Measurements from ENCODE around the gene ATOSB.
A peak's percentile ranks its signal among the peaks of the same experiment; 100 is the strongest.
"Not testable (repeated sequence)": the region's sequence is repeated elsewhere in the genome, so short reads cannot be mapped to it uniquely, and the experiment has no call there.

ATOSB gene

GRCh38 chr9:35115680-35116538 is at the start of gene ATOSB:
ATOSB (minus strand) TSS chr9:35115862; CDS start chr9:35108274, 7,588 bp downstream.
- Mint-ChIP-seq H3K9me3 (no peaks in the 10 kb centered on the region), H3K27ac (peak within 1 kb of the TSS; percentile 93), H3K4me1 (ENCODE audit: low read depth) (peaks cover 43% of the 10 kb centered on the region), H3K27me3 (ENCODE audit: low read depth) (no peaks in the 10 kb centered on the region), H3K4me3 (peak within 1 kb of the TSS; percentile 99), H3K36me3 (ENCODE audit: low read depth) (peaks cover 4% of the 10 kb centered on the region)
- peak; percentile 92 for DNase-seq (ENCODE audit: low spot score)

- Mint-ChIP-seq H3K4me3 (no peak overlapping the region), H3K4me1 (ENCODE audit: low read depth) (peaks cover 8% of the 10 kb centered on the region), H3K9me3 (no peaks in the 10 kb centered on the region), H3K27ac (no peak overlapping the region), H3K27me3 (ENCODE audit: low read depth) (peaks cover 26% of the 10 kb centered on the region), H3K36me3 (ENCODE audit: low read depth) (no peaks in the 10 kb centered on the region)
- no peak for DNase-seq (ENCODE audit: low spot score)
Observed at GRCh38 chr9:35164711-35165110, 49.0 kb upstream of the ATOSB start.

GRCh38 chr9:35163413-35163812 is 47.8 kb upstream of the ATOSB start:
- Mint-ChIP-seq H3K9me3 (no peaks in the 10 kb centered on the region), H3K36me3 (ENCODE audit: low read depth) (no peaks in the 10 kb centered on the region), H3K27me3 (ENCODE audit: low read depth) (peaks cover 26% of the 10 kb centered on the region), H3K4me1 (ENCODE audit: low read depth) (peaks cover 9% of the 10 kb centered on the region), H3K27ac (no peak overlapping the region), H3K4me3 (peak overlapping the region; percentile 92)
- DNase-seq (ENCODE audit: low spot score), result no peak

GRCh38 chr9:35162605-35163315 is 47.1 kb upstream of the ATOSB start:
- no peak overlapping the region for H3K27ac Mint-ChIP-seq
- no peak for DNase-seq (ENCODE audit: low spot score)
- peaks cover 9% of the 10 kb centered on the region for H3K4me1 Mint-ChIP-seq (ENCODE audit: low read depth)
- peak overlapping the region; percentile 92 for H3K4me3 Mint-ChIP-seq
- peaks cover 26% of the 10 kb centered on the region for H3K27me3 Mint-ChIP-seq (ENCODE audit: low read depth)
- H3K36me3 Mint-ChIP-seq (ENCODE audit: low read depth), result no peaks in the 10 kb centered on the region
- H3K9me3 Mint-ChIP-seq, result no peaks in the 10 kb centered on the region

- H3K36me3 Mint-ChIP-seq (ENCODE audit: low read depth), result no peaks in the 10 kb centered on the region
- no peaks in the 10 kb centered on the region for H3K9me3 Mint-ChIP-seq
- H3K27me3 Mint-ChIP-seq (ENCODE audit: low read depth), result peaks cover 26% of the 10 kb centered on the region
- H3K27ac Mint-ChIP-seq, result no peak within 1 kb of the TSS
- H3K4me1 Mint-ChIP-seq (ENCODE audit: low read depth), result peaks cover 9% of the 10 kb centered on the region
- H3K4me3 Mint-ChIP-seq, result peak within 1 kb of the TSS; percentile 92
- peak; percentile 71 for DNase-seq (ENCODE audit: low spot score)
Observed at GRCh38 chr9:35161713-35162604, 46.3 kb upstream of the ATOSB start, which contains the start of gene UNC13B. UNC13B (plus strand) TSS chr9:35162009; CDS start chr9:35162284, 275 bp downstream.

GRCh38 chr9:35158501-35159280 is 43.0 kb upstream of the ATOSB start:
- DNase-seq (ENCODE audit: low spot score), result no peak
- Mint-ChIP-seq H3K36me3 (ENCODE audit: low read depth) (no peaks in the 10 kb centered on the region), H3K9me3 (no peaks in the 10 kb centered on the region), H3K4me1 (ENCODE audit: low read depth) (peaks cover 9% of the 10 kb centered on the region), H3K27ac (no peak overlapping the region), H3K4me3 (no peak overlapping the region), H3K27me3 (ENCODE audit: low read depth) (peaks cover 16% of the 10 kb centered on the region)

- DNase-seq (ENCODE audit: low spot score); H3K36me3 Mint-ChIP-seq (ENCODE audit: low read depth); H3K9me3 Mint-ChIP-seq; H3K27me3 Mint-ChIP-seq (ENCODE audit: low read depth); H3K4me1 Mint-ChIP-seq (ENCODE audit: low read depth); H3K4me3 Mint-ChIP-seq; H3K27ac Mint-ChIP-seq: not testable (repeated sequence)
Observed at GRCh38 chr9:35157836-35158235, 42.2 kb upstream of the ATOSB start.

GRCh38 chr9:35156781-35157180 is 41.1 kb upstream of the ATOSB start:
- H3K36me3 Mint-ChIP-seq (ENCODE audit: low read depth), result no peaks in the 10 kb centered on the region

GRCh38 chr9:35152926-35153325 is 37.3 kb upstream of the ATOSB start:
- H3K27ac Mint-ChIP-seq, result no peak overlapping the region
- H3K4me3 Mint-ChIP-seq, result no peak overlapping the region
- no peaks in the 10 kb centered on the region for H3K4me1 Mint-ChIP-seq (ENCODE audit: low read depth)
- DNase-seq (ENCODE audit: low spot score), result no peak
- H3K9me3 Mint-ChIP-seq, result peaks cover 22% of the 10 kb centered on the region
- H3K36me3 Mint-ChIP-seq (ENCODE audit: low read depth), result no peaks in the 10 kb centered on the region
- H3K27me3 Mint-ChIP-seq (ENCODE audit: low read depth), result no peaks in the 10 kb centered on the region

More at GRCh38 chr9:35156781-35157180, 41.1 kb upstream of the ATOSB start:
- Mint-ChIP-seq H3K9me3 (no peaks in the 10 kb centered on the region), H3K4me1 (ENCODE audit: low read depth) (peaks cover 4% of the 10 kb centered on the region), H3K4me3 (no peak overlapping the region), H3K27ac (no peak overlapping the region), H3K27me3 (ENCODE audit: low read depth) (no peaks in the 10 kb centered on the region)
- no peak for DNase-seq (ENCODE audit: low spot score)

- not testable (repeated sequence) for H3K36me3 Mint-ChIP-seq (ENCODE audit: low read depth); H3K27ac Mint-ChIP-seq; H3K4me1 Mint-ChIP-seq (ENCODE audit: low read depth); H3K27me3 Mint-ChIP-seq (ENCODE audit: low read depth); H3K4me3 Mint-ChIP-seq; DNase-seq (ENCODE audit: low spot score)
- H3K9me3 Mint-ChIP-seq, result peaks cover 40% of the 10 kb centered on the region
Observed at GRCh38 chr9:35147941-35148563, 32.4 kb upstream of the ATOSB start.

GRCh38 chr9:35142037-35142436 is 26.4 kb upstream of the ATOSB start:
- H3K4me1 Mint-ChIP-seq (ENCODE audit: low read depth), result no peaks in the 10 kb centered on the region
- H3K27ac Mint-ChIP-seq, result no peak overlapping the region
- no peaks in the 10 kb centered on the region for H3K36me3 Mint-ChIP-seq (ENCODE audit: low read depth)
- no peak for DNase-seq (ENCODE audit: low spot score)
- H3K27me3 Mint-ChIP-seq (ENCODE audit: low read depth), result no peaks in the 10 kb centered on the region
- H3K9me3 Mint-ChIP-seq, result peaks cover 23% of the 10 kb centered on the region
- no peak overlapping the region for H3K4me3 Mint-ChIP-seq

GRCh38 chr9:35140093-35140492 is 24.4 kb upstream of the ATOSB start:
- peaks cover 16% of the 10 kb centered on the region for H3K9me3 Mint-ChIP-seq
- H3K4me1 Mint-ChIP-seq (ENCODE audit: low read depth), result no peaks in the 10 kb centered on the region

GRCh38 chr9:35136866-35137265 is 21.2 kb upstream of the ATOSB start:
- DNase-seq (ENCODE audit: low spot score), result no peak
- Mint-ChIP-seq H3K4me3 (no peak overlapping the region), H3K27me3 (ENCODE audit: low read depth) (no peaks in the 10 kb centered on the region), H3K36me3 (ENCODE audit: low read depth) (no peaks in the 10 kb centered on the region), H3K9me3 (peaks cover 26% of the 10 kb centered on the region), H3K27ac (no peak overlapping the region), H3K4me1 (ENCODE audit: low read depth) (no peaks in the 10 kb centered on the region)

More at GRCh38 chr9:35140093-35140492, 24.4 kb upstream of the ATOSB start:
- no peak for DNase-seq (ENCODE audit: low spot score)
- Mint-ChIP-seq H3K4me3 (no peak overlapping the region), H3K27ac (no peak overlapping the region), H3K36me3 (ENCODE audit: low read depth) (no peaks in the 10 kb centered on the region), H3K27me3 (ENCODE audit: low read depth) (no peaks in the 10 kb centered on the region)
